Activated naive CD4-positive, alpha-beta T cell treated with anti-CD3 and anti-CD28 coated beads, Interleukin-2, amount 50 U/mL, for 16 hours (primary cell): ENCODE measurements around the gene SNRPB.

Source experiments
- DNase-seq: peaks from one replicate; pipeline ENCODE4 v3.0.0-alpha.2; 2020

The SNRPB gene

DNA sequence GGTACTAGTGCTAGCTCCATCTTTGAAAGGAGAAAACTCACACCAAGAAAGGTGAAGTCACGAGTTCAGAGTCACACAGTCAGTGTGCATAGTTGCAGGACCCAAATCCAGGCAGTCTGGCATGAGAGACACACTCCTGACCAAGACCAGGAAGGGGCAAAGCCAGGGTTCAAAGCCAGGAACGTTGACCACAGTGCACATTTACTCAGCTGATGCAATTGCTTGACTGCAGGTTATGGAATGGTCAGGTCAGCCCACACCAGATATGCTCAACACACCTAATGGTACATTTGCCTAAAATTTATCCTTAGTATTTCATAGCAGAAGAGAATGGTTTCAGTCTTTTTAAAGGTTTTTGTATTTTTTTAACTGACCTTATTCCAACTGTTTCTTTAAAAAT, 52.2 kb downstream of the SNRPB start:
- DNase-seq, result no peak

- no peak for DNase-seq
These were observed 53.4 kb downstream of the SNRPB start for GRCh38 chr20:2417213-2417541.

DNA sequence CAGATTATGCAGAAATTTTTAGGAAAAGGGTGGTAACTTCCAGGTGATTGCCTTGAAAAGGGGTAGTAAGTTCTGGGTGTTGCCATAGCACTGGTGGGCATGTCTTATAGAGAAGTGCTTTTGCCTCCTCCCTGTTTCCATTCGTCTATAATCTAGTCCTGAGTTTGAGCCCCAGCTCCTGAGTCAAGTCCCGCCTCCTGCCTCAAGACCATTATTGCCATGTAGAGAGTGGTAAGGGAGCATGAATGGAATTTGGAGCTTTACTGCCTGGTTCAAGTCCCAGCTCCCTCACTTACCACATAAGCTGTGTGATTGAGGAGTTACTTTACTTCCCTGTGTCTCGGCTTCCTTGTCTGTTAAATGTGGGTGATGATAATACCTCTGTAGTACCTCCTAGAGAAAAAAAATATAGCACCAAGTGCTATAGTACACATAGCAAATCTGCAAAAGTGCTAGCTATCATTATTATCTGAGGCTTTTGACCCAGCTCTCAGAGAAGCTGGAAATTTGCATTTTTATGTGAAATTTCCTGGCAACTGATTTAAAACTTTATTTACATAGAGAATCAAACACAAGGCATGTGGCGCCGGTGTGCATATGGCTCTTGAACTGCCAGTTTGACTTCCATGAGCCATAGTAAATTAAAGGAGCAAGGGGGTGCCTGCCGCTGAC, 53.9 kb downstream of the SNRPB start:
- no peak for DNase-seq
